CD4-positive, alpha-beta T cell treated with Interleukin-21 for 1 hour (primary cell): Measurements from ENCODE around the gene GTF2H4.

ENCODE experiments used
- DNase-seq: peaks from one replicate; pipeline ENCODE4 v3.0.0-alpha.2; 2020

The GTF2H4 gene

DNA sequence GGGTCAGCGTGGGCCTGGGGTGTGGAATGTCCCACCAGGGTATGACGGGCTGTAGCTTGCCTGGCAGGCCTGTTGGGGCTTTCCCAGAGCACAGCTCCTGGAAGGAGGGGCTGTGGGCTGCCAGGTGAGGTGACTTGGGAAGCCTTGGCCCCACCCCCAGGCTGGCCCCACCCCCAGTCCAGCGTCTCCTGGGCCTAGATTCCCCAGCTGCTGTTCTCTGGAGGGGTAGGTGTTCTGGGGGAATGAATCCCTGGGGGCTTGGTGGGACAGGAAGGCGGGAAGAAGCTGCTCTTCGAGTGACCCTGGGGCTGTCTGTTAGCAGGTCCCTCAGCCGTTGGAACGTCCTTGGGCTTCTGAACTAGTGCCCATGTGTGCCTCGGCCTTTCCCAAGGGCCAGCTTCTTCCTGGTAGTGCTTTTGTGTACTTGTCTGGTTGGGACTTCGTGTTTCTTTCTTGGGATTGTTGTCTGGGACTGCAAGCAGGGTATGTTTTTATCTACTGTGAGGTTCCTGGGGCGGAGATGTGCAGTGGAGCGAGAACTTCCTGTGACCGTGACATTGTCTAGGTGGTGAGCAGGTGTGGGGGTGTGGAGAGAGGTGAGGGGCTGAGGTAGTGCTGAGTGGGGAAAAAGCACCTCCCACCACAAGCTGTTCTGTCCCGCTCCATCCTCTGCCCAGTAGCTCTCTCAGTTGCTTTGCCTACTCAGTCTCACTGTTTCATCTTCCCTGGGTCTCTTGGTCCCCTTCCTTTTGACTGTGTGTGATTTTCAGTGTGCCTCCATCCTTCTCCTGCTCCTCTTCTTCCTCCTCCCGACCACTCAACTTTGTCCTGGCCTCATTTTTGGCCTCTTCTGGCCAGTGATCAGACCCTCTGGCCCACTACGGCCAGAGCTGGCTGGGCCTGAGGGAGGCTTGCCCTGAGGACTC is 25.0 kb upstream of the GTF2H4 start:
- no peak for DNase-seq

DNA sequence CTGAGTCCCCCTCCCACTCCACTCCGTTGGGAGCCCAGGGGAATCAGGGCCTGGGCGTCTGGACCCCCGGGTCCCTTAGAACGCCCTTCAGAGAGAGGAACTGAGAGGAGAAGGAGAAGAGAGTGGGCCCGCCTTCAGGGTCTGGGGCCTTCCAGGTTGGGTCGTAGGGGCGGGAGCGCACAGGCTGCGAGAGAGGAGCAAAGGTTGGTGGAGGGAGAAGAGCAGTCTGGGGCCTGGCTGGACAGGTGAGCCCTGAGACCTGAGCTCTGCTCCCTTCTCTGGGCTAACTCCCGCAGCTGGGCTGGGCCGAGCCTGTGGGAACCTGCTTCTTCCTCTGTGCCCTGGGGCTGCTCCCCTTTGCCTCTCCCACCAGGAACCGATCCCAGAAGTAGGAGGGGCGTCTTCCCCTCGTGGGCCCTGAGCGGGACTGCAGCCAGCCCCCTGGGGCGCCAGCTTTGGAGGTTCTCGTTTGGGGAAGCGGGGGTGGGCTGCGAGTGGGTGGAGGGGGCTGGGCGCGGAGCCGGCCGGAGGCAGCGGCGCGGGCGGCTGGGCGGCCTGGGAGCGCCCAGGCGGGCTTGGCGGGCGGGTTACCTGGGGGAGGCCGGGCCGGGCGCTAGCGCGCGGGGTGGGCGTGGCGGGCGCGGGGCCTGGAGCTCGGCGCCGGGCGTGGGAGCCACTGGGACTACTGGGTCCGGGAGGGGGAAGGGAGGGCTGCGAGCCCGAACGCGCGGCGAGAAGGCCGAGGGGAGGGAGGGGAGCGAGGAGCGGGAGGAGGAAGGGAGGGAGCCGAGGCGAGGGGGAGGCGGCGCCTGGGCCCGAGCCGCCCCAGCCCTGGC is 24.1 kb upstream of the GTF2H4 start, which contains the start of gene DDR1:
Gene DDR1, plus strand, starts transcription at position 835 of the 836 bp plus-strand sequence. CDS start 4,211 bp downstream, outside the sequence.
- DNase-seq, result peak; percentile 59

DNA sequence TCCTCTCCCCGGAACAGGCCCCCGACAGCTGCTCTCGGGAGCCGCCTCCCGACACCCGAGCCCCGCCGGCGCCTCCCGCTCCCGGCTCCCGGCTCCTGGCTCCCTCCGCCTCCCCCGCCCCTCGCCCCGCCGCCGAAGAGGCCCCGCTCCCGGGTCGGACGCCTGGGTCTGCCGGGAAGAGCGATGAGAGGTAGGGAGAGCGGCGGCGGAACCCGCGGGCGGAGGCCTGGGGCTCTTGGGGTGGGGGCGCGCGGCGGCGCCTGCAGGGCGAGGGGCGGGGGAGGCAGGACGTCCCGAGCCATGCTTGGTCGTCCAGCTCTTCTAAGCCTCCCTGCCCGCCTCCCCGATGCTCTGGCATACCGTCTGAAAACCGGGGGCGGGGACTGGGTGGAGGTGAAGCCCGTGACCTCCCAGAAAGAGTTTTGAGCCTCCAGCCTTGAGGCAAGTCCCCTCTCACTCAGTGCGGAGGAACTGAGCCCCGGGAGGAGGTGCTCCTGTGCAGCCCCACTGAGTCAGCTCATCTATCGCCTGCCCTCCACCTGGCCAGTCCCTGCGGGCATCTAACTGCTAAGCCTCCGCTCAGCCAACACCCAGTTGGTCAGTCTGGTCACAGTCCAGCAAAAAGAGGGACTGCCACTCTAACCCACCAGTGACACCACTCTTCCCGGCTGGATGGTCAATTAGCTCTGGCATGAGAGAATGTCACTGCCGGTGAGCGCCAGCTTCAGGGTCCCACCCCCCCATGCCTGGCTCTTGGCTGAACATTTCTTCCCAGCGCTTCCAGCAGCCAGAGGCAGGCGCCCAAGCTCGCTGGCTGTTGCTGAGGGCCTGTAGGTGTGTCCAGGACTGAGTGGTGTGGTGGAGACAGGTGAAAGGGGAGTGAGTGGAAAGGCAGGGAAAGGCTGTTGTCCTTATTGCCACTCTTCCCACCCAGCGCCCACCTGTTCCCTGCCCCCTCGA is 23.2 kb upstream of the GTF2H4 start:
- peak; percentile 40 for DNase-seq

DNA sequence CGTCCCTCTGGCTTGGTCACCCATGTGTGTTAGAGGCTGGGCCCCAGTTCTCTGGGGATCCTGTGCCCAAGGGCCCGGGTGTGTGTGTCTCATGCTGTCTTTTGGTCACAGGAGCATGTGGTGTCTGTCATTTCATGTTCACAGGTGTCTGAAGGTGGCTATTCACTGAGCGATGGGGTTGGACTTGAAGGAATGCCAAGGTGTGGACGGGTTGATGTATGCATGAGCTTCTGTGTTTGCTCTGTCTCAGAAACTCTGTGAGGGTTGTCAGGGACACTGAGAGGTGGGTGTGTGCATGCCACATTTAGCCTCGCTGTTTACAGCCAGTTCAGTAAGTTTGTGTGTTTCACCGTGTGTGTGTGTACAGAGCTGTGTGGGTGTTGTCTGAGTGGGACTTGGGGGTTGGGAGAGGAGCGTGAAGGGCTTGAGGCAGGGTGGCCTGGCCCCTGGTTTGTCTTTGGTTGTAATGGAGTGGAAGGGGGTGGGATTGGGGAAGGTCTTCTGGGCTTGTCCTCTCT is 22.5 kb upstream of the GTF2H4 start:
- no peak for DNase-seq

DNA sequence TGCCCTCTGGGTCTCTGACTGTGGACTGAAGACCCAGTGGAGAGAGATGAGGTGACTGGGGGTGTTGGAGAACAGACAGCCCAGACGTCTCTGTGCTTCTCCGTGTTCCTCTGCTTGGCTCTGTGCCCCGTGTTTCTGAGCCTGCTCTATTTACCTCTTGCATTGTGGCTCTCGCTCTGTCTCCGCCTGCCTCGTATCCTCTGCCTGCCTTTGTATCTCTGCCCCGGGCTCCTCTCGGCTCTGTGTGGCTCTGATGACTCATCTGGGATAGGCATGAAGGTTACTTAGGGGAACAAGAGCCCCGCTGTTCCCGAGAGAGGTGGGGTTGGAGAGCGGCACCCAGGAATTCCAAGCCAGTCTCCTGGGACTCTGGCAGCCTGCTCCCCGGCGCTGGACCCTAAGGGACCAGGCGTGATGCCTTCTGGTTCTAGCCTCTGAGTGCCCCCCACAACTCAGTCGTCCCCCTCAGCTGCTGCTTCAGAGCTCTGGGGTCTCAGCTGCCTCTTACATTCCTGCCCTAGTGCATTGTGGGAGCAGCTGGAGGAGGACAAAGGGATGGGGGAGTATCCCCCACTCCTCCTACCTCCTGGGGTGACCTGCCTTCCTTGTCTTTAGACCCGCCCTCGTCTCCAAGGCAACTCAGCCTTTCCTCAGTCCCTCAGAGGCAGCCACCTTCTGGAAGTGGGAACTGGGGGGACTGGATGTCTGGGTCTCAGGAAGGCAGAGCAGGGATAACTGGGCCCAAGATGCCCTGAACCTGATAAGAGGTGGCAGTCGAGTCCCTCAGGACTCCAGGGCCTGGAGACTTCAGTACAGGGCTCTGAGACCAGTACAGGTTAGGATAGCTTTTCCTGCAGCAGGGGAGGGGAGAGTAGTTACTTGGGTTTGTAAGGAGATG is 21.8 kb upstream of the GTF2H4 start:
- DNase-seq, result no peak

DNA sequence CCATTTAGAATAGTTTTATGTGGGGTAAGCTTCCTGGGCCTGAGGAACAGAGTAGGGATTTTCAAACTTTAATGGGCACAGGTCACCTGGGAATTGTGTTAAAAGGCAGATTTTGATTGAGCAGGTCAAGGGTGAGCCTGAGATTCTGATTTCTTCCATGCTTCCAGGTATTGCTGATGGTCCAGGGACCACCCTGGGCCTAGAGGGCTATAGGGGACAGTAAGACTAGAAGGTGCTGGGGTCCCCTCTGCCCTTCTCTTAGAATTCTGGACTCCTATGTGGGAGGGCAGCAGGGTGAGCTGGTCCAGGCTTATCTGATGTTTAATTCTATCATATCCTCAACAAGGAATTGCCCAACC is 21.1 kb upstream of the GTF2H4 start:
- no peak for DNase-seq

DNA sequence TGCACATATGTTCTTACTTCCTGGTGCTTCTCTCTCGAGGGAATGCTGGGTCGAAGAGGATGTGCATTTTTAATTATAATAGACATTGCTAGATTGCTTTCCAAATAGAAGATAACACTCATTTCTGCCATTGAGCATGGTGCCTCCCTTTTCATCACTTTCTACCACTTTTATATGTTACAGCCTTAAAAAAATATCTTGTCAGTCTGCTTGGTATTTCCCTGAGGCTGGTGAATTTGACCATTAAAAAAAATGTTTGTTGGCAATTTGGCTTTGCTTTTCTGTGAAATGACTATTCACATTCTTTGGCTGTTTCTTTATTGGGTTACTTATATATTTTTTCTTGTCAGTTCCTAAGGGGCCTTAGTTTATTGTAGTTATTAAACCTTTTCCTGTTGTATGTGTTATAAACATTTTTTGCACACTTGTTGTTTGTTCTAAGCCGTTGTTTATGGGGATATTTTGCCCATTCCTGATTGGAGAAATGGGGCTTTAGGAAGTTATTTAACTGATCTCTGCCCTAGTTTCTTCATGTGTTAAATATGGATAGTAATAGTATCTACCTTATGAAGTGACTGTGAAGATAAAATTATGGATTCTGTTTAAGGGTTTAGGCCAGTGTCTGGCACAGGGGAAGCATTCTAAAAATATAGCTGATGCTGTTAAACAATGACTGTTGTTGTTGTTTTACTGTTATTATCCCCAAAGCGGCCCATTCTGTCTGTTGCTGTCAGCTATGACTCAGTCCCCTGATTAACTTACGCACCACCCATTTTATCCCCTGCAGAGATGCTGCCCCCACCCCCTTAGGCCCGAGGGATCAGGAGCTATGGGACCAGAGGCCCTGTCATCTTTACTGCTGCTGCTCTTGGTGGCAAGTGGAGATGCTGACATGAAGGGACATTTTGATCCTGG is 19.8 kb upstream of the GTF2H4 start:
- no peak for DNase-seq

DNA sequence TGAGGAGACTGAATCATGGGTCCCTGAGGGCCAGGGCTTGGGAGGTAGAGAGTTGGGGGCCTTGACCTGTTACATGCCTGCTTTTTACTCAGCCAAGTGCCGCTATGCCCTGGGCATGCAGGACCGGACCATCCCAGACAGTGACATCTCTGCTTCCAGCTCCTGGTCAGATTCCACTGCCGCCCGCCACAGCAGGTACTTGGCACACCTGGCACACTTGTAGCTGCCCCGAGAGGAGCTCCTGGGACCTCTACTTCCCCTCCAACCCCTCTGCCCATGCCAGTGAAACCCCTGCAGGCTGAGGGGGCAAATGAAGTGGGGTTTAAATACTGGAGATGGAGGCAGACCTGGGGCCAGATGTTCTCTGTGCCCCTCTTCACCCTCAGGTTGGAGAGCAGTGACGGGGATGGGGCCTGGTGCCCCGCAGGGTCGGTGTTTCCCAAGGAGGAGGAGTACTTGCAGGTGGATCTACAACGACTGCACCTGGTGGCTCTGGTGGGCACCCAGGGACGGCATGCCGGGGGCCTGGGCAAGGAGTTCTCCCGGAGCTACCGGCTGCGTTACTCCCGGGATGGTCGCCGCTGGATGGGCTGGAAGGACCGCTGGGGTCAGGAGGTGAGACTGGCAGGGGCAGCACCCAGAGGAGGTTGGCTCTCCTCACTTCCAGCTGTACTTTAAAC is 19.1 kb upstream of the GTF2H4 start:
- no peak for DNase-seq

DNA sequence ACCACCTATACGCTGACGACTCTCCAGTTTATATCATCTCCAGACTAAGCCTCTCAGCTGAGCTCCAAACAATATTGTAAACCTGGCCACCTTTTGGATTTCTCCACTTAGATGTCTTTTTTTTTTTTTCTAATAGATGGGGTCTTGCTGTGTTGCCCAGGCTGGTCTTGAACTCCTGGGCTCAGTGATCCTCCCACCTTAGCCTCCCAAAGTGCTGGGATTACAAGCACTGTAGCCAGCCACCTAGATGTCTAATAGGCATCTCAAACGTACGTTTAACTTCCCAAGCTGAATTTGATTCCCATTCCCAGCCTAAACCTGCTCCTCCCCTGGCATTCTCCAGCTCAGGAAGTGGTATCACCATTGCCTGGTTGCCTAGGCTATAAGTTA is 18.5 kb upstream of the GTF2H4 start:
- no peak for DNase-seq

DNA sequence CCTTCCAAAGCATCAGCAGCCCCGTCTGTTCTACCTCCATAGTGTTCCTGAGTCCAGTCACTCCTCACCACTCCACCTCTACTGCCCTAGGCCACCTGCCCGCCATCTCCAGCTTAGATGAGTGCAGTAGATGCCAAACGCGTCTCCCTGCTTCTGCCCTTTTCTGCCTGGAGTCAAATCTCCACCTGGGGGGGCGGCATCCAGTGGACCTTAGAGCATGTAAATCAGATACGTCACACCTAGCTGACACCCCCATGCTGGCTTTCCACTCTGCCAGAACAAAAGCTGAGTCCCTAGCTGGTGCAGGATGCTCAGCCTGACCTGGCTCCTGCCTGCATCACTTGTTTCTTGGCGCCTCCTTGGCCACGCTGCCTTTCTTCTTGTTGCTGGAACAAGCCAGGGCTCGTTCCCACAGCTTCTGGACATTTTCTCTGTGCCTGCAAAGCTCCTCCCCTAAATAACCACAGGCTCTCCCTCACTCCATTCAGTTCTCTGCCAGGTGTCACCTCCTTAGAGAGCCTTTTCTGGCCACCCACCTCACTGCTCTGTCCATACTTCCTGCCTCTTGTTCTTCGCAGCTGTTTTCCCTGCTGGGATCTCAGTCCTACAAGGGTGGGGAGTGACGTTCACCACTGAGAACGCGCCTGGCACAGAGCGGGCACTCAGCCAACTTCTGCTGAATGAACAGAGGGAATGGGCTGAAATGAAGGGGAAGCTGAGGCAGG is 17.9 kb upstream of the GTF2H4 start:
- DNase-seq, result no peak

DNA sequence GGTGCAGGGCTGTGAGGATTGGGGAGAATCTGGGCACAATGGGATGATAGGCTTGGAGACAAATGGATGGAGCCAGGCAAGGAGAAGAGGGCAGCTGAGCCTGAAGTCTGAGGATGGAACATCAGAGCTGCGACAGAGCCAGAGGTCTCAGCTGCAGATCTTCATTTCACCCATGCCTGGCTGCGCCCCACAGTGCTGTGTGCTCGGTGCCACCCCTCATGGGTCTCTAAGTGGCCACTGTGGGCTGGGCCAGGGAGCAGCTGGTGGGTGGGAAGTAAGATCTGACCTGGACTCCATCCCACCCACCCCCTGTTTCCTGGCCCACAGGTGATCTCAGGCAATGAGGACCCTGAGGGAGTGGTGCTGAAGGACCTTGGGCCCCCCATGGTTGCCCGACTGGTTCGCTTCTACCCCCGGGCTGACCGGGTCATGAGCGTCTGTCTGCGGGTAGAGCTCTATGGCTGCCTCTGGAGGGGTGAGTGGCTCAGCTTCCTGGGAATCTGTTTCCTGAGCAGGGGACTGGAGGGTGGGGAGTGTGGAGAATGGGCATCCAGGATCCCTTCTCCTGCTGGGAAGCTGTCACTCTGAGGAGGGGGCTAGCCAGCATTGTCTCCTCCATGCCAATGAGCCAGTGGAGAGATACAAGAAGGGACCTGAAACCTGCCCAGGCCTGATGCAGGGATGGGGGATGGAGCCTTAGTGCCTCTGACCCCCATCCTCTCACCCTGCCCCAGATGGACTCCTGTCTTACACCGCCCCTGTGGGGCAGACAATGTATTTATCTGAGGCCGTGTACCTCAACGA is 17.2 kb upstream of the GTF2H4 start:
- no peak for DNase-seq

DNA sequence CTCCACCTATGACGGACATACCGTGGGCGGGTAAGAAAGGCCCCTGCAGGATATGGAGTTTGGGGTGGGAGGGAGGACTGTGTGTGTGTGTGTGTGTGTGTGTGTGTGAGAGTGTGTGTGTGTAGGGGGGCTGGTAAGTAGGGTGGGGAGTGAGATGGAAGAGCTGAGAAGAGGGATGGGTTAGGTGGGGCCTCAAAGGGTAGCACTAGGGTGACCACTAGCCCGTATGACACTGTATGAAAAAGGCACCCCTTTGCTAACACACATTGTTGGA is 16.6 kb upstream of the GTF2H4 start:
- DNase-seq, result no peak

DNA sequence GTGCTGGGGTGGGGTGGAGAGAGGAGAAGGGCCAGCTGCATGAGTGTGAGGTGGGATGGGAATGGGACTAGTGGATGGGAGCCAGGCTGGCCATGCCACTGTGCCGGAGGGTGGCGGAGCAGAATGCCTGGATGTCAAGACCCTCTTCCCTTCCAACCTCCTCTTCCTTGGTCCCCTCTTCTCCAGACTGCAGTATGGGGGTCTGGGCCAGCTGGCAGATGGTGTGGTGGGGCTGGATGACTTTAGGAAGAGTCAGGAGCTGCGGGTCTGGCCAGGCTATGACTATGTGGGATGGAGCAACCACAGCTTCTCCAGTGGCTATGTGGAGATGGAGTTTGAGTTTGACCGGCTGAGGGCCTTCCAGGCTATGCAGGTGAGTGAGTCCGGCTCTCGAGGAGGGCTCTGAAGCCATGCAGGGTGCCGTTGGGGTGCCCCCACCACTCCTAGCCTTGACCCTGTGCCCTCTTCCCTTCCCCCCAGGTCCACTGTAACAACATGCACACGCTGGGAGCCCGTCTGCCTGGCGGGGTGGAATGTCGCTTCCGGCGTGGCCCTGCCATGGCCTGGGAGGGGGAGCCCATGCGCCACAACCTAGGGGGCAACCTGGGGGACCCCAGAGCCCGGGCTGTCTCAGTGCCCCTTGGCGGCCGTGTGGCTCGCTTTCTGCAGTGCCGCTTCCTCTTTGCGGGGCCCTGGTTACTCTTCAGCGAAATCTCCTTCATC is 16.0 kb upstream of the GTF2H4 start:
- no peak for DNase-seq

DNA sequence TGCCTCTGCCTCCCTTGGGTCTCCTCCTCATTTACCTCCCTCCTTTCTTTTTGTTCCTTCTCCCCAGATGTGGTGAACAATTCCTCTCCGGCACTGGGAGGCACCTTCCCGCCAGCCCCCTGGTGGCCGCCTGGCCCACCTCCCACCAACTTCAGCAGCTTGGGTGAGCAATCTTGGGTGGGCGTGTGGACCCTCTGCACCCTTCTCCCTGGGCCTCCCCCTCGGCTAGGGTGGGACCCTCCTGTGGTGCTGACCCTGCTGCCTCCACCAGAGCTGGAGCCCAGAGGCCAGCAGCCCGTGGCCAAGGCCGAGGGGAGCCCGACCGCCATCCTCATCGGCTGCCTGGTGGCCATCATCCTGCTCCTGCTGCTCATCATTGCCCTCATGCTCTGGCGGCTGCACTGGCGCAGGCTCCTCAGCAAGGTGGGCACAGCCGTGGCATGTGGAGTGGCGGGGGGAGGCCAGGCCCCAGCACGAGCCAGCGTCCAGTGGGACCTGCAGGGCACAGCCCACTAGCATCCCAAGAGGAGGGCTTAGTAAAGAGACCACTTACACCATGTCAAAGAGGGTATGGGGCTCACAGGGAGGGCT is 14.9 kb upstream of the GTF2H4 start:
- no peak for DNase-seq

DNA sequence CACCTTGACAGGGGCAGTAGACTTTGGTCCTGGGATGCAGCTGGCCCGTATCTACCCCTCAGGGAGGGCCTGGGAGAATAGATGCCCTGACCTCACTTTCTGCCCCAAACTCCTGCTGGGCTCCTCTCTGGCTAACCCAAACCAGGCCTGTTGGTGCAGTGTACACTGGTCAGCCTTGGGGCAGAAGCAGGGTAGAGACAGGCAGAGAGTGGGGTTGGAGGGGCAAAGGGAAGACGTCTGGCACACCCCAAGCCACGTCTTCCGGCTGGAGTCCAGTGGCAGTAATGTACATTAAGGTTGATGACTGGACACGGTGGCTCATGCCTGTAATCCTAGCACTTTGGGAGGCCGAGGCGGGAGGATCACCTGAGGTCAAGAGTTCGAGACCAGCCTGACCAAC is 14.3 kb upstream of the GTF2H4 start:
- no peak for DNase-seq

DNA sequence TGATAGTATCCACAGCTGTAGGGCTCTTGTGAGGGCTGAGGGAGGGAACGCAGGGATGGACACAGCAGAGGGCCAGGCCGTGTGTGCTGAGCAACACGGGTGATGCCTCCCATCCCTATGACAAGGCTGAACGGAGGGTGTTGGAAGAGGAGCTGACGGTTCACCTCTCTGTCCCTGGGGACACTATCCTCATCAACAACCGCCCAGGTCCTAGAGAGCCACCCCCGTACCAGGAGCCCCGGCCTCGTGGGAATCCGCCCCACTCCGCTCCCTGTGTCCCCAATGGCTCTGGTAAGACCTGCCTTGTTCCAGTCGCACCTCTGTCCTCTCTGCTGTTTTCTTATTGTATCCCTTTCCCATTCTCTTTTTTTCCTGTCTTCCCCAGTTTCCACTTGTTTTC is 13.6 kb upstream of the GTF2H4 start:
- DNase-seq, result no peak

DNA sequence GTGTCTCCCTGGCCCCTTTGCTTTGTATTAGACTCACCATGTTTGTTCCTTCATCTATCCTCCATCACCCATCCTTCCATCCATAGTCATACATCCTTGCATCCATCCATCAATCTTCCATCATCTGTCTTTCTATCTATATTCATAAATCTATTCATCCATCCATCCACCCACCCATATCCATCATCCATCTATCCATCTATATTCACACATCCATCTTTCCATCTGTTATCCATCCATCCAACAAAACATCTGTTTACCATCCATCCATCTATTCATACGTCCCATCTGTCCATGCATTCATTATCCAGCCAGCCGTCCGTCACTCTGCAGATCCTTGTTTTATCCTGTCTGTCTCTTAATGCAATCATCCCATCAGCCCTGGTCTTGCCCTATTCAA is 13.1 kb upstream of the GTF2H4 start:
- no peak for DNase-seq
